Body of pancreas (tissue), 4 donors: ENCODE results near the gene HSCB. TPM values are rescaled to one million over a fixed set of nuclear protein-coding genes. Genes with fewer than 3 reads are reported as not detected.

Experiments used
- ATAC-seq: fragments of 150-250 bp; one replicate; pipeline ENCODE4 v1.9.1; 2016
- DNase-seq, 4 donors: peaks; one replicate each; pipeline ENCODE4 v3.0.0-alpha.2; 2019
- H3K27ac ChIP-seq, 4 donors: fragments of 200-600 bp; sonication (generic); 1 replicate in 3 of 4; 2 replicates in 1 of 4; pipeline versions ENCODE4 v1.5.1 to v1.6.1; 2016 to 2019; ENCODE audit warnings: mild to moderate bottlenecking in 1 of 4, mixed read lengths in 1 of 4, moderate library complexity in 1 of 4
- H3K27me3 ChIP-seq, 2 donors: fragments of 200-600 bp; sonication (generic); one replicate each; pipeline ENCODE4 v1.6.0; 2016; ENCODE audit warnings: mild to moderate bottlenecking in 1 of 2
- H3K36me3 ChIP-seq, 2 donors: fragments of 200-600 bp; sonication (generic); replicated peaks in 1 of 2; 2 replicates each; pipeline ENCODE4 v1.5.1; 2016; ENCODE audit warnings: low read depth in 2 of 2; ENCODE audit not compliant: insufficient read depth in 1 of 2
- H3K4me1 ChIP-seq: fragments of 200-600 bp; sonication (generic); one replicate; pipeline ENCODE4 v1.6.0; 2016
- H3K4me3 ChIP-seq, 2 donors: fragments of 200-600 bp; sonication (generic); 1 replicate in 1 of 2; 2 replicates in 1 of 2; pipeline ENCODE4 v1.5.1; 2016 to 2019
- H3K9me3 ChIP-seq, 3 donors: fragments of 200-600 bp; sonication (generic); 1 replicate in 2 of 3; 2 replicates in 1 of 3; pipeline ENCODE4 v1.5.1; 2016
- CTCF ChIP-seq, 7 experiments: fragments of 450-650 bp in 4 of 7; fragments of 200-600 bp in 3 of 7; sonication (generic) in 3 of 7; IDR thresholded peaks; one replicate each; pipeline ENCODE4 v1.5.1; 2016 to 2019; ENCODE audit warnings: antibody characterized with exemption in 7 of 7
- POLR2A ChIP-seq, 3 donors: fragments of 450-650 bp; IDR thresholded peaks; one replicate each; pipeline ENCODE4 v1.6.1; 2016; ENCODE audit warnings: antibody characterized with exemption in 3 of 3, mild to moderate bottlenecking in 2 of 3
- WGBS, 2 donors: methylation state at CpG; one replicate each; pipeline ENCODE4 v1.1.5; 2017; 5-methylcytosine and 5-hydroxymethylcytosine counted together
- intact Hi-C: fragments of 100-400 bp; cut with DNase I; formaldehyde crosslinking; loops from one replicate; pipeline ENCODE4 v1.15.1; 2023
- total RNA-seq, 2 donors: library from RNA; depleted of rRNA; stranded (reverse); fragments of >200 nt; gene quantifications; one replicate each; pipeline ENCODE4 v1.1.0, GENCODE V29; 2016

HSCB gene
- total RNA-seq, 2 donors from 2014 or later: 11.7 to 14.2 TPM

GRCh38 chr22:28773461-28773867 is 31.6 kb downstream of the HSCB start:
- TF ChIP-seq CTCF (IDR thresholded peaks at IDR 0.05): no peak
- no peak for TF ChIP-seq POLR2A (IDR thresholded peaks at IDR 0.05)
- WGBS, 2 donors: 1 to 2% methylated on average over 10 of the region's 10 CpGs
- Histone ChIP-seq H3K36me3 (no peaks in the 10 kb centered on the region), H3K9me3 (no peaks in the 10 kb centered on the region), H3K4me3 (peak overlapping the region; percentile 61 to 64), H3K4me1 (peaks cover 22% of the 10 kb centered on the region), H3K27me3 (no peaks in the 10 kb centered on the region), H3K27ac (peak overlapping the region; percentile 96 to 100 (median 98))
- ATAC-seq (no peak), DNase-seq (no peak)
- intact Hi-C loops: no loop called here

- Histone ChIP-seq H3K4me3 (no peak overlapping the region), H3K27ac (no peak overlapping the region), H3K9me3 (no peaks in the 10 kb centered on the region), H3K4me1 (peaks cover 29% of the 10 kb centered on the region), H3K36me3 (no peaks in the 10 kb centered on the region), H3K27me3 (no peaks in the 10 kb centered on the region)
- intact Hi-C loops: no loop called here
- ATAC-seq (no peak), DNase-seq (no peak)
- TF ChIP-seq CTCF (IDR thresholded peaks at IDR 0.05) (no peak), POLR2A (IDR thresholded peaks at IDR 0.05) (no peak)
- 73 to 87% methylated on average over 1 of the region's 1 CpG for WGBS, 2 donors
These were observed 32.5 kb downstream of the HSCB start for GRCh38 chr22:28774378-28774777.

GRCh38 chr22:28779833-28780232 is 38.0 kb downstream of the HSCB start:
- H3K4me3 ChIP-seq: no peak overlapping the region
- H3K36me3 ChIP-seq: peaks cover 6 to 7% of the 10 kb centered on the region in 2 donors
- H3K4me1 ChIP-seq: peaks cover 34% of the 10 kb centered on the region
- H3K27ac ChIP-seq: no peak overlapping the region
- intact Hi-C loops: loop anchor here (10.0 kb wide), 1 partner anchor 55 kb away; no protein-coding TSS in a partner anchor
- TF ChIP-seq CTCF (IDR thresholded peaks at IDR 0.05) (no peak), POLR2A (IDR thresholded peaks at IDR 0.05) (no peak)
- no peak for ATAC-seq
- H3K27me3 ChIP-seq: no peaks in the 10 kb centered on the region
- DNase-seq: no peak
- no peaks in the 10 kb centered on the region for H3K9me3 ChIP-seq
- 61 to 72% methylated on average over 5 of the region's 5 CpGs for WGBS, 2 donors

- intact Hi-C loops: loop anchor here (10.0 kb wide), 1 partner anchor 55 kb away; no protein-coding TSS in a partner anchor
- 87 to 100% methylated on average over 1 of the region's 1 CpG for WGBS, 2 donors
These were observed 38.5 kb downstream of the HSCB start for GRCh38 chr22:28780296-28780695.

More at GRCh38 chr22:28780296-28780695, 38.5 kb downstream of the HSCB start:
- DNase-seq (no peak), ATAC-seq (no peak)
- no peaks in the 10 kb centered on the region for H3K27me3 ChIP-seq
- TF ChIP-seq CTCF (IDR thresholded peaks at IDR 0.05) (no peak), POLR2A (IDR thresholded peaks at IDR 0.05) (no peak)
- H3K4me3 ChIP-seq: no peak overlapping the region
- peaks cover 31% of the 10 kb centered on the region for H3K4me1 ChIP-seq
- H3K27ac ChIP-seq: no peak overlapping the region
- peaks cover 6 to 12% of the 10 kb centered on the region in 2 donors for H3K36me3 ChIP-seq
- no peaks in the 10 kb centered on the region for H3K9me3 ChIP-seq
